ENCODE results near the gene FXYD2. TPM values are rescaled to one million over a fixed set of nuclear protein-coding genes. Genes with fewer than 3 reads are reported as not detected.
A peak's percentile ranks its signal among the peaks of the same experiment; 100 is the strongest.

FXYD2 gene
- total and polyA plus RNA-seq, 9 of the 15 experiments (the other 6 are each of a cell fraction or from before 2014, with no cell fraction given), result not detected

DNA sequence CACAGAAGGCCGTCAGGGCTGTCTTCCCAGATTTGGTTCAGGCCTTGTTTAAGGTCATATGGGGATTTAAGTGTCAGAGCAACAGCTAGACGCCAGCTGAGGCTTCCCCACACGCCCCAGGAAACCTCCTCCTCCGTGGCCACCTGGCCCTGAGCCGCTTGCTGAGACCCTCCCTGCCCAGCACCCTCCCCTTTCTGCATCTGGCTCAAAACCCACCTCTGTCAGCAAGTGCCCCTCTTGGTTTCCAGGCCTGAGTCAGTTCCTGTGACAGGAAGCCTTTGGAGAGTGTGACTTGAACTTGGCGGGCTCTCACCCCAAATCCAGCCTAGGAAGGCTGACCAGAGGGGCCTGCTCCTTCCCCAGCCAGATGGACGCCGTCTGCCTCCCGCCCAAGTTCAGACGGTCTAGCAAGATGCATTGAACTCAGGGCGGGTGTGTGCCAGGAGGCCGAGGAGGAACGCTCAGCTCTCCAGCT, 561 bp downstream of the FXYD2 start (continued):
- TF ChIP-seq, protein P1, sequence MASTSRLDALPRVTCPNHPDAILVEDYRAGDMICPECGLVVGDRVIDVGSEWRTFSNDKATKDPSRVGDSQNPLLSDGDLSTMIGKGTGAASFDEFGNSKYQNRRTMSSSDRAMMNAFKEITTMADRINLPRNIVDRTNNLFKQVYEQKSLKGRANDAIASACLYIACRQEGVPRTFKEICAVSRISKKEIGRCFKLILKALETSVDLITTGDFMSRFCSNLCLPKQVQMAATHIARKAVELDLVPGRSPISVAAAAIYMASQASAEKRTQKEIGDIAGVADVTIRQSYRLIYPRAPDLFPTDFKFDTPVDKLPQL (IDR thresholded peaks at IDR 0.05; ENCODE audit: extremely low read depth, insufficient read length), result no peak
- TF ChIP-seq POU5F1 (IDR thresholded peaks at IDR 0.05; ENCODE audit: borderline replicate concordance, low read depth, low read length, partially characterized antibody), result no peak
- no peak for TF ChIP-seq TBP (optimal IDR thresholded peaks at IDR 0.05; ENCODE audit: low read depth, low read length)

DNA sequence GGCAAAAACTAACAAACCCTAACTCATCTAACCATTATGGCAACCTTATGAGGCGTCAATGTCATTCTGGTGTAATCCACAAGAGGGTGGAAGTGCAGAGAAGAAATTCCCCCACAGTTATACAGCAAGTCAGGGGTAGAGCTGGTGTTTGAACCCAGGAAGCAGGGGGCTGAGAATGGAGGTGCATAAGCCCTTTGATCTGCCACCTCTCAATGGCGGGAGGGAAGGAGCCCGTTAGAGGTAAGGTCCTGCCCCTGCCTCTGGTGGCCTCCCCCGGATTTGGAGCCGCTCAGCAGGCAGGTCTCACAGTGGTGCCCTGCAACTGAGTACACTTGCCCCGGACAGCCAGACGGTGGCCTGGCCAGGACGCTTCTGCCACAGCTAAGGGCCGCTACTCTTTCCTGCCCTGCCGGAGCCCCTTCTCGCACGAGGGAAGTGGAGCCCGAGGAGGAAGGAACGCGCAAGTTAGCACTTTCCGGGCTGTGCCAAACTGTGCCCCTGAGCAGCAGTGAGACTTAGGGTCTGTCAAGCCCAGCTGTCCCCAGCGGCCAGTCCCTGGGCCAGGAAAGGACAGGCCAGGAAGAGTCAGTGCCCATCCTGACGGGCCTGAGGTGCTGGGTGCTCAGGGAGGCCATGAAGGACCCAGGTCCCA, 1.1 kb downstream of the FXYD2 start:
- H3K36me3 ChIP-seq (ENCODE audit: control insufficient read depth, insufficient read depth, low read length), result no peaks in the 10 kb centered on the region
- peak overlapping the region in 1 of 2 experiments; percentile 43; a peak in 1 of 4 replicates for H3K9ac ChIP-seq (ENCODE audit: insufficient read depth in 1 of 2, low read depth in 2 of 2, low read length in 2 of 2)
- BruUV-seq (replicated peaks), result no TSS peak
- H3K9me1 ChIP-seq (ENCODE audit: control insufficient read depth, insufficient read depth, low read length), result peaks cover 2% of the 10 kb centered on the region
- peak; percentile 75 for ATAC-seq
- peaks cover 13% of the 10 kb centered on the region; the same call in 1 of the 2 replicates for H4K20me1 ChIP-seq (replicated peaks; ENCODE audit: control insufficient read depth, insufficient read depth, low read length)
- peak in 2 of 4 experiments; percentile 21 to 27 for DNase-seq (ENCODE audit: extremely low read depth in 1 of 4, low spot score in 3 of 4)
- H3K27me3 ChIP-seq (ENCODE audit: control insufficient read depth in 2 of 2, insufficient read depth in 2 of 2, low read length in 2 of 2), result peaks cover 12 to 59% of the 10 kb centered on the region in 2 experiments
- H3K4me2 ChIP-seq (ENCODE audit: insufficient read depth, low read length), result no peak overlapping the region
- POLR2A ChIA-PET, result interaction anchor here (1.0 kb wide), 1 partner anchor 15 kb away, joined by 3 read pairs; no protein-coding TSS in a partner anchor
- H2AFZ ChIP-seq (ENCODE audit: low read depth, low read length), result no peak overlapping the region
- in situ Hi-C loops (cut with MboI), result loop anchor here (5.0 kb wide), 2 partner anchors 124 to 224 kb away; no protein-coding TSS in a partner anchor
- FAIRE-seq, result peak; percentile 64
- 19% methylated on average over 18 of the region's 18 CpGs for WGBS (ENCODE audit: insufficient coverage, low coverage, missing lambda C conversion rate)
- intact Hi-C loops (cut with micrococcal nuclease), result loop anchor here (1.0 kb wide), 1 partner anchor 124 kb away; no protein-coding TSS in a partner anchor
- CTCF ChIA-PET (ENCODE audit: low intra/inter-chr PET ratio), result interaction anchor here (0.6 to 3.3 kb wide), 3 partner anchors 123 to 466 kb away, joined by 3 to 32 read pairs (median 25); no protein-coding TSS in a partner anchor
- no peaks in the 10 kb centered on the region for H3K79me2 ChIP-seq (ENCODE audit: control insufficient read depth, insufficient read depth, low read length)
- H3K4me1 ChIP-seq (replicated peaks in 1 of 2; ENCODE audit: control insufficient read depth in 2 of 2, insufficient read depth in 2 of 2, low read length in 2 of 2), result peaks cover 0 to 22% of the 10 kb centered on the region in 2 experiments; a peak in 1 of 5 replicates
- no peak overlapping the region for H3K4me3 ChIP-seq
- no peak overlapping the region for H3K27ac ChIP-seq (ENCODE audit: extremely low read depth, low read depth, low read length)
- H3K9me3 ChIP-seq (replicated peaks; ENCODE audit: control insufficient read depth, insufficient read depth, low read depth, low read length), result no peaks in the 10 kb centered on the region
- TF ChIP-seq ZNF239 (CRISPR knock-in tag; IDR thresholded peaks at IDR 0.05), result no peak
- no peak for TF ChIP-seq BCL6 (CRISPR knock-in tag; IDR thresholded peaks at IDR 0.05)
- TF ChIP-seq SP1 (CRISPR knock-in tag; IDR thresholded peaks at IDR 0.05), result no peak
- peak in 1 of 2 experiments; percentile 39; a peak in 2 of 4 replicates for TF ChIP-seq RAD21 (CRISPR knock-in tag; conservative IDR thresholded peaks at IDR 0.05 in 1 of 2, IDR thresholded peaks at IDR 0.05 in 1 of 2)
- no peak for TF ChIP-seq STAG1 (CRISPR knock-in tag; IDR thresholded peaks at IDR 0.05; ENCODE audit: borderline replicate concordance)
- TF ChIP-seq, protein P2, sequence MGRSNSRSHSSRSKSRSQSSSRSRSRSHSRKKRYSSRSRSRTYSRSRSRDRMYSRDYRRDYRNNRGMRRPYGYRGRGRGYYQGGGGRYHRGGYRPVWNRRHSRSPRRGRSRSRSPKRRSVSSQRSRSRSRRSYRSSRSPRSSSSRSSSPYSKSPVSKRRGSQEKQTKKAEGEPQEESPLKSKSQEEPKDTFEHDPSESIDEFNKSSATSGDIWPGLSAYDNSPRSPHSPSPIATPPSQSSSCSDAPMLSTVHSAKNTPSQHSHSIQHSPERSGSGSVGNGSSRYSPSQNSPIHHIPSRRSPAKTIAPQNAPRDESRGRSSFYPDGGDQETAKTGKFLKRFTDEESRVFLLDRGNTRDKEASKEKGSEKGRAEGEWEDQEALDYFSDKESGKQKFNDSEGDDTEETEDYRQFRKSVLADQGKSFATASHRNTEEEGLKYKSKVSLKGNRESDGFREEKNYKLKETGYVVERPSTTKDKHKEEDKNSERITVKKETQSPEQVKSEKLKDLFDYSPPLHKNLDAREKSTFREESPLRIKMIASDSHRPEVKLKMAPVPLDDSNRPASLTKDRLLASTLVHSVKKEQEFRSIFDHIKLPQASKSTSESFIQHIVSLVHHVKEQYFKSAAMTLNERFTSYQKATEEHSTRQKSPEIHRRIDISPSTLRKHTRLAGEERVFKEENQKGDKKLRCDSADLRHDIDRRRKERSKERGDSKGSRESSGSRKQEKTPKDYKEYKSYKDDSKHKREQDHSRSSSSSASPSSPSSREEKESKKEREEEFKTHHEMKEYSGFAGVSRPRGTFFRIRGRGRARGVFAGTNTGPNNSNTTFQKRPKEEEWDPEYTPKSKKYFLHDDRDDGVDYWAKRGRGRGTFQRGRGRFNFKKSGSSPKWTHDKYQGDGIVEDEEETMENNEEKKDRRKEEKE (IDR thresholded peaks at IDR 0.05; ENCODE audit: borderline replicate concordance in 1 of 2, control insufficient read depth in 1 of 2, low read depth in 2 of 2, low read length in 1 of 2), result no peak
- TF ChIP-seq ZNF140 (CRISPR knock-in tag; IDR thresholded peaks at IDR 0.05), result no peak
- TF ChIP-seq FOXM1 (IDR thresholded peaks at IDR 0.05; ENCODE audit: low read depth), result no peak
- no peak for TF ChIP-seq FOXM1 (CRISPR knock-in tag; IDR thresholded peaks at IDR 0.05; ENCODE audit: low read depth)
- TF ChIP-seq, protein P3, sequence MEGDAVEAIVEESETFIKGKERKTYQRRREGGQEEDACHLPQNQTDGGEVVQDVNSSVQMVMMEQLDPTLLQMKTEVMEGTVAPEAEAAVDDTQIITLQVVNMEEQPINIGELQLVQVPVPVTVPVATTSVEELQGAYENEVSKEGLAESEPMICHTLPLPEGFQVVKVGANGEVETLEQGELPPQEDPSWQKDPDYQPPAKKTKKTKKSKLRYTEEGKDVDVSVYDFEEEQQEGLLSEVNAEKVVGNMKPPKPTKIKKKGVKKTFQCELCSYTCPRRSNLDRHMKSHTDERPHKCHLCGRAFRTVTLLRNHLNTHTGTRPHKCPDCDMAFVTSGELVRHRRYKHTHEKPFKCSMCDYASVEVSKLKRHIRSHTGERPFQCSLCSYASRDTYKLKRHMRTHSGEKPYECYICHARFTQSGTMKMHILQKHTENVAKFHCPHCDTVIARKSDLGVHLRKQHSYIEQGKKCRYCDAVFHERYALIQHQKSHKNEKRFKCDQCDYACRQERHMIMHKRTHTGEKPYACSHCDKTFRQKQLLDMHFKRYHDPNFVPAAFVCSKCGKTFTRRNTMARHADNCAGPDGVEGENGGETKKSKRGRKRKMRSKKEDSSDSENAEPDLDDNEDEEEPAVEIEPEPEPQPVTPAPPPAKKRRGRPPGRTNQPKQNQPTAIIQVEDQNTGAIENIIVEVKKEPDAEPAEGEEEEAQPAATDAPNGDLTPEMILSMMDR (IDR thresholded peaks at IDR 0.05 in 2 of 3, conservative IDR thresholded peaks at IDR 0.05 in 1 of 3; ENCODE audit: insufficient read depth in 2 of 3, low read depth in 1 of 3, low read length in 3 of 3), result peak; percentile 26 to 43 (median 38); a peak in 5 of 6 replicates
